Mononuclear cell (primary cell): ENCODE measurements around the gene EPB41. TPM values are rescaled to one million over a fixed set of nuclear protein-coding genes. Genes with fewer than 3 reads are reported as not detected.
"Not testable (repeated sequence)": the region's sequence is repeated elsewhere in the genome, so short reads cannot be mapped to it uniquely, and the experiment has no call there.

Experiments used
- H3K27me3 ChIP-seq: 2 replicates; pipeline ENCODE4 v1.6.0; 2011; ENCODE audit warnings: low read length, control low read depth; ENCODE audit not compliant: insufficient read depth
- H3K4me1 ChIP-seq: 2 replicates; pipeline ENCODE4 v1.5.1; 2011; ENCODE audit warnings: mild to moderate bottlenecking, low read length, control low read depth; ENCODE audit not compliant: insufficient read depth
- H3K4me3 ChIP-seq: 2 replicates; pipeline ENCODE4 v1.5.1; 2011; ENCODE audit warnings: mild to moderate bottlenecking, low read length, moderate library complexity
- H3K9me3 ChIP-seq: 2 replicates; pipeline ENCODE4 v1.5.1; 2011; ENCODE audit warnings: low read depth, mild to moderate bottlenecking, control low read depth, low read length
- total RNA-seq: library from RNA; depleted of rRNA; stranded (reverse); fragments of >200 nt; gene quantifications from one replicate; pipeline ENCODE4 v1.2.3, GENCODE V29; 2012

The EPB41 gene
- total RNA-seq, 1 donor = 159 TPM

- Histone ChIP-seq H3K27me3 (peaks cover 42% of the 10 kb centered on the region), H3K4me1 (peaks cover 34% of the 10 kb centered on the region), H3K9me3 (no peaks in the 10 kb centered on the region), H3K4me3 (peak within 1 kb of the TSS; percentile 28)
Measured at GRCh38 chr1:29123887-29124365, 209.6 kb downstream of the EPB41 start, which contains the start of gene TMEM200B. TMEM200B (minus strand) TSS chr1:29123903; CDS start chr1:29121828, 2,075 bp downstream.

GRCh38 chr1:29124366-29125236 lies 210.2 kb downstream of the EPB41 start:
- Histone ChIP-seq H3K4me3 (peak overlapping the region; percentile 28), H3K9me3 (no peaks in the 10 kb centered on the region), H3K4me1 (peaks cover 34% of the 10 kb centered on the region), H3K27me3 (peaks cover 42% of the 10 kb centered on the region)

- Histone ChIP-seq H3K4me3 (no peak overlapping the region), H3K9me3 (no peaks in the 10 kb centered on the region), H3K27me3 (peaks cover 42% of the 10 kb centered on the region), H3K4me1 (peaks cover 34% of the 10 kb centered on the region)
Measured at GRCh38 chr1:29125237-29125641, 210.9 kb downstream of the EPB41 start.

GRCh38 chr1:29125788-29126187 lies 211.4 kb downstream of the EPB41 start:
- Histone ChIP-seq H3K4me3 (no peak overlapping the region), H3K27me3 (peaks cover 38% of the 10 kb centered on the region), H3K9me3 (no peaks in the 10 kb centered on the region), H3K4me1 (peaks cover 34% of the 10 kb centered on the region)

- H3K4me3 ChIP-seq = no peak overlapping the region
- peaks cover 34% of the 10 kb centered on the region for H3K27me3 ChIP-seq
- H3K9me3 ChIP-seq = no peaks in the 10 kb centered on the region
- H3K4me1 ChIP-seq = peaks cover 33% of the 10 kb centered on the region
Measured at GRCh38 chr1:29126198-29126597, 211.8 kb downstream of the EPB41 start.

- H3K4me3 ChIP-seq = no peak overlapping the region
- H3K9me3 ChIP-seq = no peaks in the 10 kb centered on the region
- peaks cover 14% of the 10 kb centered on the region for H3K27me3 ChIP-seq
- peaks cover 11% of the 10 kb centered on the region for H3K4me1 ChIP-seq
Measured at GRCh38 chr1:29128739-29129138, 214.4 kb downstream of the EPB41 start.

- Histone ChIP-seq H3K9me3 (no peaks in the 10 kb centered on the region), H3K4me3 (no peak overlapping the region), H3K4me1 (peaks cover 1% of the 10 kb centered on the region), H3K27me3 (peaks cover 9% of the 10 kb centered on the region)
Measured at GRCh38 chr1:29129916-29130315, 215.5 kb downstream of the EPB41 start.

GRCh38 chr1:29131056-29131455 lies 216.7 kb downstream of the EPB41 start:
- H3K4me3 ChIP-seq, H3K4me1 ChIP-seq, H3K9me3 ChIP-seq, H3K27me3 ChIP-seq: not testable (repeated sequence)

GRCh38 chr1:29133861-29134694 lies 219.7 kb downstream of the EPB41 start:
- H3K4me3 ChIP-seq = no peak overlapping the region
- no peaks in the 10 kb centered on the region for H3K4me1 ChIP-seq
- H3K9me3 ChIP-seq = no peaks in the 10 kb centered on the region
- no peaks in the 10 kb centered on the region for H3K27me3 ChIP-seq

GRCh38 chr1:29134695-29135028 lies 220.3 kb downstream of the EPB41 start:
- Histone ChIP-seq H3K27me3 (no peaks in the 10 kb centered on the region), H3K4me1 (no peaks in the 10 kb centered on the region), H3K4me3 (no peak overlapping the region), H3K9me3 (no peaks in the 10 kb centered on the region)

- Histone ChIP-seq H3K9me3 (no peaks in the 10 kb centered on the region), H3K4me3 (no peak overlapping the region)
Measured at GRCh38 chr1:29136391-29136915, 222.1 kb downstream of the EPB41 start.

GRCh38 chr1:29142714-29143113 lies 228.3 kb downstream of the EPB41 start:
- no peak overlapping the region for H3K4me3 ChIP-seq
- H3K4me1 ChIP-seq = no peaks in the 10 kb centered on the region
- no peaks in the 10 kb centered on the region for H3K27me3 ChIP-seq
- H3K9me3 ChIP-seq = no peaks in the 10 kb centered on the region

More at GRCh38 chr1:29136391-29136915, 222.1 kb downstream of the EPB41 start:
- Histone ChIP-seq H3K27me3 (no peaks in the 10 kb centered on the region), H3K4me1 (no peaks in the 10 kb centered on the region)

- H3K4me1 ChIP-seq = no peaks in the 10 kb centered on the region
- no peaks in the 10 kb centered on the region for H3K9me3 ChIP-seq
- no peak overlapping the region for H3K4me3 ChIP-seq
- H3K27me3 ChIP-seq = no peaks in the 10 kb centered on the region
Measured at GRCh38 chr1:29144178-29144577, 229.8 kb downstream of the EPB41 start.

GRCh38 chr1:29145739-29146437 lies 231.5 kb downstream of the EPB41 start:
- Histone ChIP-seq H3K9me3 (no peaks in the 10 kb centered on the region), H3K4me1 (no peaks in the 10 kb centered on the region), H3K27me3 (no peaks in the 10 kb centered on the region), H3K4me3 (no peak overlapping the region)
